Stomach smooth muscle (tissue), 2 donors: ENCODE results near the gene EME1.
"Not testable (repeated sequence)": the region's sequence is repeated elsewhere in the genome, so short reads cannot be mapped to it uniquely, and the experiment has no call there.

ENCODE experiments used
- H3K27ac ChIP-seq: one replicate; pipeline ENCODE4 v1.7.0; 2013; ENCODE audit warnings: mild to moderate bottlenecking, low read length, inconsistent platforms
- H3K27me3 ChIP-seq, 2 donors: one replicate each; pipeline ENCODE4 v1.7.0; 2013; ENCODE audit warnings: low read length in 2 of 2; ENCODE audit not compliant: insufficient read depth in 2 of 2, control insufficient read depth in 1 of 2
- H3K36me3 ChIP-seq, 2 donors: one replicate each; pipeline ENCODE4 v1.7.0; 2013; ENCODE audit warnings: low read length in 2 of 2; ENCODE audit not compliant: control insufficient read depth in 2 of 2, insufficient read depth in 2 of 2
- H3K4me1 ChIP-seq: one replicate; pipeline ENCODE4 v1.7.0; 2013; ENCODE audit warnings: low read length; ENCODE audit not compliant: control insufficient read depth, insufficient read depth
- H3K4me3 ChIP-seq, 2 donors: one replicate each; pipeline ENCODE4 v1.7.0; 2013; ENCODE audit warnings: low read length in 2 of 2
- H3K9ac ChIP-seq, 2 donors: one replicate each; pipeline ENCODE4 v1.7.0; 2013; ENCODE audit warnings: low read length in 2 of 2, mild to moderate bottlenecking in 1 of 2
- H3K9me3 ChIP-seq, 2 donors: one replicate each; pipeline ENCODE4 v1.7.0; 2013; ENCODE audit warnings: low read length in 2 of 2; ENCODE audit not compliant: control insufficient read depth in 2 of 2
- donor health status: healthy.
- donor health status: Pancreatic carcinoma.

The EME1 gene

GRCh38 chr17:50372758-50373556 is at the start of gene EME1, which contains the start of gene MRPL27:
TSS of gene EME1 (plus strand) at chr17:50373229. CDS start at chr17:50375209, 1,980 bp downstream.
TSS of gene MRPL27 (minus strand) at chr17:50373184. CDS start at chr17:50373170, 14 bp downstream.
- peaks cover 14 to 23% of the 10 kb centered on the region in 2 donors for H3K36me3 ChIP-seq
- peak within 1 kb of the TSS; percentile 91 for H3K27ac ChIP-seq
- H3K9ac ChIP-seq: peak within 1 kb of the TSS; percentile 96 to 99
- H3K4me1 ChIP-seq: peaks cover 21% of the 10 kb centered on the region
- no peaks in the 10 kb centered on the region for H3K9me3 ChIP-seq
- no peaks in the 10 kb centered on the region for H3K27me3 ChIP-seq
- peak within 1 kb of the TSS; percentile 99 to 100 for H3K4me3 ChIP-seq

- H3K27ac ChIP-seq: no peak overlapping the region
- H3K9ac ChIP-seq: no peak overlapping the region
- H3K27me3 ChIP-seq: no peaks in the 10 kb centered on the region
- H3K9me3 ChIP-seq: no peaks in the 10 kb centered on the region
- H3K36me3 ChIP-seq: no peaks in the 10 kb centered on the region
- H3K4me3 ChIP-seq: no peak overlapping the region
- no peaks in the 10 kb centered on the region for H3K4me1 ChIP-seq
Measured at GRCh38 chr17:50325906-50326305, 47.1 kb upstream of the EME1 start.

- Histone ChIP-seq H3K4me1 (no peaks in the 10 kb centered on the region), H3K9ac (no peak overlapping the region), H3K4me3 (no peak overlapping the region), H3K36me3 (no peaks in the 10 kb centered on the region), H3K27me3 (no peaks in the 10 kb centered on the region), H3K27ac (no peak overlapping the region), H3K9me3 (no peaks in the 10 kb centered on the region)
Measured at GRCh38 chr17:50326831-50327364, 46.1 kb upstream of the EME1 start.

GRCh38 chr17:50328363-50329325 is 44.4 kb upstream of the EME1 start:
- no peak overlapping the region for H3K27ac ChIP-seq
- no peaks in the 10 kb centered on the region for H3K9me3 ChIP-seq
- H3K4me1 ChIP-seq: no peaks in the 10 kb centered on the region
- H3K27me3 ChIP-seq: no peaks in the 10 kb centered on the region
- no peaks in the 10 kb centered on the region for H3K36me3 ChIP-seq
- no peak overlapping the region for H3K9ac ChIP-seq
- H3K4me3 ChIP-seq: no peak overlapping the region

GRCh38 chr17:50329716-50330115 is 43.3 kb upstream of the EME1 start:
- Histone ChIP-seq H3K36me3 (no peaks in the 10 kb centered on the region), H3K4me1 (no peaks in the 10 kb centered on the region), H3K9me3 (no peaks in the 10 kb centered on the region), H3K27ac (no peak overlapping the region), H3K4me3 (no peak overlapping the region), H3K9ac (no peak overlapping the region), H3K27me3 (no peaks in the 10 kb centered on the region)

GRCh38 chr17:50330151-50330775 is 42.8 kb upstream of the EME1 start:
- Histone ChIP-seq H3K36me3 (no peaks in the 10 kb centered on the region), H3K9me3 (no peaks in the 10 kb centered on the region), H3K9ac (no peak overlapping the region), H3K27ac (no peak overlapping the region), H3K27me3 (no peaks in the 10 kb centered on the region), H3K4me3 (no peak overlapping the region), H3K4me1 (no peaks in the 10 kb centered on the region)

GRCh38 chr17:50331085-50331791 is 41.8 kb upstream of the EME1 start:
- no peak overlapping the region for H3K4me3 ChIP-seq
- H3K27me3 ChIP-seq: no peaks in the 10 kb centered on the region
- H3K9ac ChIP-seq: no peak overlapping the region
- H3K27ac ChIP-seq: no peak overlapping the region
- H3K4me1 ChIP-seq: no peaks in the 10 kb centered on the region
- no peaks in the 10 kb centered on the region for H3K9me3 ChIP-seq
- H3K36me3 ChIP-seq: no peaks in the 10 kb centered on the region

- H3K27ac ChIP-seq: no peak overlapping the region
- no peak overlapping the region for H3K4me3 ChIP-seq
- H3K36me3 ChIP-seq: no peaks in the 10 kb centered on the region
- H3K9ac ChIP-seq: no peak overlapping the region
- no peaks in the 10 kb centered on the region for H3K27me3 ChIP-seq
- no peaks in the 10 kb centered on the region for H3K9me3 ChIP-seq
- H3K4me1 ChIP-seq: no peaks in the 10 kb centered on the region
Measured at GRCh38 chr17:50332196-50332595, 40.8 kb upstream of the EME1 start.

- H3K27ac ChIP-seq, H3K27me3 ChIP-seq, H3K36me3 ChIP-seq, H3K9ac ChIP-seq, H3K9me3 ChIP-seq, H3K4me1 ChIP-seq, H3K4me3 ChIP-seq: not testable (repeated sequence)
Measured at GRCh38 chr17:50333291-50334057, 39.6 kb upstream of the EME1 start.
